GM23338 (cell line): ENCODE results near the gene ADCY1.

ENCODE experiments used
- CTCF ChIP-seq, 2 experiments: fragments of 200-600 bp in 1 of 2; sonication (generic) in 1 of 2; conservative IDR thresholded peaks; 2 replicates each; pipeline versions ENCODE4 v1.5.1 to v1.6.1; 2016 to 2017; ENCODE audit warnings: antibody characterized with exemption in 2 of 2, low read depth in 2 of 2, mild to moderate bottlenecking in 2 of 2, moderate library complexity in 1 of 2
- EZH2 ChIP-seq: fragments of 200-600 bp; sonication (generic); IDR thresholded peaks from one replicate; pipeline ENCODE4 v1.8.0; 2017; ENCODE audit warnings: antibody characterized with exemption, mild to moderate bottlenecking, low read depth; ENCODE audit not compliant: unreplicated experiment
- JUNB ChIP-seq: IDR thresholded peaks from one replicate; pipeline ENCODE4 v1.6.1; 2016; ENCODE audit warnings: antibody characterized with exemption; ENCODE audit not compliant: unreplicated experiment
- POLR2AphosphoS5 ChIP-seq: IDR thresholded peaks from 2 replicates; pipeline ENCODE4 v1.6.1; 2016; ENCODE audit warnings: antibody characterized with exemption, low read depth

DNA sequence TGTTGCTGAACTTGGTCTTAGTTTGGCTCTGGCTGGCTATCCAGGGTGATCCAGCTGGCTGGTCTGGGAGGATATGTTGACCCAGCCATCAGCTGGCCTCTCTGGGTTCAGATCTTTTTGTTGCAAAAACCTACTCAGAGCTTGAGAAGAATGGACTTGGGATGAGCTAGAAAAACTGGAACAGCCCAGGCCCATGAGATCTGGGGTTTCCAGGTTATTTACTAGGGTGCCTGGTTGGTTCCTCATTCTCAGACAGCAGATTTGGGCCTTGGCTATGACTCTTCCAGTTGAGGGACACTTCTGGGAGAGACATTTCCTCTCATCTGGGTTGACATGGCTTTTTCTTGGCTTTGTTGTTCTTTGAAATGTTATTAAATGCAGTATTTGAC lies 116.6 kb downstream of the ADCY1 start:
- TF ChIP-seq EZH2 (no peak), CTCF (conservative IDR thresholded peaks at IDR 0.05; ENCODE audit: low read depth in 2 of 2) (no peak), POLR2AphosphoS5 (no peak), JUNB (no peak)
